ENCODE measurements around the gene HMX1.

Gene HMX1

GRCh38 chr4:8844976-8845690 lies 26.5 kb downstream of the HMX1 start:
- Mint-ChIP-seq H3K4me1 (no peaks in the 10 kb centered on the region), H3K9me3 (peaks cover 2% of the 10 kb centered on the region), H3K36me3 (no peaks in the 10 kb centered on the region), H3K4me3 (no peak overlapping the region), H3K27me3 (peaks cover 4% of the 10 kb centered on the region), H3K27ac (no peak overlapping the region)
- DNase-seq (ENCODE audit: low spot score in 2 of 2) (no peak), ATAC-seq (ENCODE audit: low read depth) (no peak)

DNA sequence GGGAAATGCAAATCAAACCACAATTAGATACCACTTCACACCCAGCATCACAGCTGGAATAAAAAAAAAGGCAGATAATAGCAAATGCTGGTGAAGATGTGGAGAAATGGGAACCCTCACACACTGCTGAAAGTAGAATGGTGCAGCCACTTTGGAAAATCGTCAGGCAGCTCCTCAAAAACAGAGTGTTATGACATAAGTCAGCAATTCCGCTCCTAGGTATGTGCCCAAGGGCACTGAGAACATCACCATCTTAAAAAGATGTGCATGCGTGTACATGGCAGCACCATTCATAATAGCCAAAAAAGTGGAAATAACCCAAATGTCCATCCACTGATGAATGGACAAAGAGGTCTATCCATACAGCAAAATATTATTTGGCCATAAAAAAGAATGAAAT lies 28.0 kb downstream of the HMX1 start:
- ATAC-seq (ENCODE audit: low read depth) (no peak), DNase-seq (ENCODE audit: low spot score in 2 of 2) (no peak)
- H3K4me1 Mint-ChIP-seq, result no peaks in the 10 kb centered on the region
- no peaks in the 10 kb centered on the region for H3K36me3 Mint-ChIP-seq
- no peak overlapping the region for H3K4me3 Mint-ChIP-seq
- no peak overlapping the region for H3K27ac Mint-ChIP-seq
- peaks cover 2% of the 10 kb centered on the region for H3K9me3 Mint-ChIP-seq
- peaks cover 7% of the 10 kb centered on the region for H3K27me3 Mint-ChIP-seq

DNA sequence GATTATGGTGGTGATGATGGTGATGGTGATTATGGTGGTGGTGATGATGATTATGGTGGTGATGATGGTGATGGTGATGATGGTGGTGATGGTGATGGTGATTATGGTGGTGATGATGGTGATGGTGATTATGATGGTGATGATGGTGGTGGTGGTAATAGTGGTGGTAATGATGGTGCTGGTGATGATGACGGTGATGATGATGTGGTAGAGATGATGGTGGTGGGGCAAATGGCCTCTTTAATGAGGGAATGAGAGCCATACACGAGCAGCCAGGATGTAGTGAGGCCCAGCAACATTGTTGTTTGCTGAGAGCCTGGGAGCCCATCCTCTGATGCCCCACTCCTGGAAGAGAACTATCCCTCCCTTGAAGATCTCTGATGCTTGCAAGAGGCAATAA lies 29.0 kb downstream of the HMX1 start:
- no peaks in the 10 kb centered on the region for H3K36me3 Mint-ChIP-seq
- H3K27me3 Mint-ChIP-seq, result peaks cover 7% of the 10 kb centered on the region
- no peak overlapping the region for H3K27ac Mint-ChIP-seq
- ATAC-seq (ENCODE audit: low read depth) (no peak), DNase-seq (ENCODE audit: low spot score in 2 of 2) (no peak)
- no peaks in the 10 kb centered on the region for H3K4me1 Mint-ChIP-seq
- peaks cover 2% of the 10 kb centered on the region for H3K9me3 Mint-ChIP-seq
- no peak overlapping the region for H3K4me3 Mint-ChIP-seq

- no peak for ATAC-seq (ENCODE audit: low read depth)
- H3K4me1 Mint-ChIP-seq, result no peaks in the 10 kb centered on the region
- peaks cover 7% of the 10 kb centered on the region for H3K27me3 Mint-ChIP-seq
- DNase-seq (ENCODE audit: low spot score in 2 of 2), result no peak
- H3K27ac Mint-ChIP-seq, result no peak overlapping the region
- no peak overlapping the region for H3K4me3 Mint-ChIP-seq
- H3K36me3 Mint-ChIP-seq, result no peaks in the 10 kb centered on the region
- peaks cover 2% of the 10 kb centered on the region for H3K9me3 Mint-ChIP-seq
Measured at GRCh38 chr4:8841678-8842268, 29.9 kb downstream of the HMX1 start.

DNA sequence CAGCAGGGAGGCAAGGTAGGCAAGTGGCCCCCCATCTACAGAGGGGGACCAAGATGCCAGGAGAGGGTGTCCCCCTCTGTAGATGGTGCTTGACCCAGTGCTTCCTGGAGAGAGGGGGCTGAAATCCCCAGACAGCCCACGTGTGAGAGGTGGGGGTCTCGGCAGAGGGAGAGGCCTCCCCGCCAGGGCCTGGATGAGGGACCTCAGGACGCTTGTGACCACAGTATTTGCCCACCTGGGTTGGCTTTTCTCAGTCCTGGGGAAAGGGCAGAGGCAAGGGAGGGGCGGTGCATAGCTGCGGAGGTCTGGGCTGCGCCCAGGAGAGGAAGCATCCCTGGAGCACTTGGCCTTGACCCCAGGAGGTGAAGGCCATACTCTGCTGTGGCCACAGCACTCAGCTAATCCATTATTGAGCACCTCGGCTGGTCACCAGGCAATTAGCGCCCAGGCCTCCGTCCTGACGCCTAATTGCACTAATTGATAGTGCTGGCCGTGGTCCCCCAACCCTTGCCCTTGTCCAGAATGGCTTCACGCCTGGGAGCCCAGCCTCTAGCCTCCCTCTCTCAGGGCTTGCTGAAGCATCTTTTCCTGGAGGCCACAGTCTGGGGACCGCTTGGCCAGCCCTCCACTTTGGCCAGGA lies 30.7 kb downstream of the HMX1 start:
- Mint-ChIP-seq H3K4me1 (no peaks in the 10 kb centered on the region), H3K4me3 (no peak overlapping the region), H3K9me3 (peaks cover 2% of the 10 kb centered on the region), H3K36me3 (no peaks in the 10 kb centered on the region), H3K27ac (no peak overlapping the region), H3K27me3 (peaks cover 3% of the 10 kb centered on the region)
- DNase-seq (ENCODE audit: low spot score in 2 of 2) (no peak), ATAC-seq (ENCODE audit: low read depth) (no peak)

DNA sequence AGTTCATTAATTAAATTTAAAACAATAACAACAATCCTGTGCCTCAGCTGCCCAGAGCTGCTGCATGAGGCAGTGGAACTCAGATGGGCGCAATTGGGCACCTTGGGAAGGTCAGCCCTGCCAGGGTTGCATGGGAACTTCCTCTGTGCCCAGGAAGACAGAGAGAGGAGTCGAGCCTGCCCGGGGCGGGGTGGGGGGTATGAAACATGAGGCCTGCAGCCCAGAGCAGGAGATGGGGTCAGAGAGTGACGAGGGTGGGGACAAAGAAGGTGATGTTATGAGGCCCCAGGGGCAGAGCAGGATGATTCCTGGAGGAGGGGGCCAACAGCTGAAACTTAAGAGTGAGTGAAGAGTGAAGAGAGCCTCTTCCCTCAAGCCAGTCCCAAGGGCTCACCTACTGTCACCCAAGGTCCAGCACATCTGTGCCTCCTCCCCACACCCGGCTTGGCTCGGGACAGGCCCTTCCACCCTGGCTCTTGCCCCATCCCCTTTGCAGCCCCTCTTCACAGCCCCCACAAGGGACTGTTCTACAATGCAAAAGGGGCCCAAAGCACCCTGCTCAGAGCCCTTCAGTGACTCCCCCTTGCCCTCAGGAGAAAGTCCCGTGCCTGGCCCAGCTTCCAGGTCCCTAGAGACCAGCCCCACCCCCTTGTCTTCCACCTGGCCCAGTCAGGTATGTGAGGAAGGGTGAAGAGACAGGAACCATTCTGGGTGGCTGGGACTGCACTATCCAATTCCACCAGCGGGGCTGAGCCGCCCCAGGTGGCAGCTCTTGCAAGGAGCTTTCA lies 31.4 kb downstream of the HMX1 start:
- Mint-ChIP-seq H3K27ac (no peak overlapping the region), H3K9me3 (peaks cover 2% of the 10 kb centered on the region), H3K4me3 (no peak overlapping the region), H3K4me1 (no peaks in the 10 kb centered on the region), H3K36me3 (no peaks in the 10 kb centered on the region), H3K27me3 (peaks cover 4% of the 10 kb centered on the region)
- no peak for ATAC-seq (ENCODE audit: low read depth)
- DNase-seq (ENCODE audit: low spot score in 2 of 2), result no peak

- peaks cover 3% of the 10 kb centered on the region for H3K9me3 Mint-ChIP-seq
- H3K27ac Mint-ChIP-seq, result no peak overlapping the region
- H3K36me3 Mint-ChIP-seq, result peaks cover 1% of the 10 kb centered on the region
- H3K27me3 Mint-ChIP-seq, result peaks cover 8% of the 10 kb centered on the region
- H3K4me1 Mint-ChIP-seq, result peaks cover 2% of the 10 kb centered on the region
- no peak for DNase-seq (ENCODE audit: low spot score in 2 of 2)
- H3K4me3 Mint-ChIP-seq, result no peak overlapping the region
- ATAC-seq (ENCODE audit: low read depth), result no peak
Measured at GRCh38 chr4:8838961-8839431, 32.6 kb downstream of the HMX1 start.

DNA sequence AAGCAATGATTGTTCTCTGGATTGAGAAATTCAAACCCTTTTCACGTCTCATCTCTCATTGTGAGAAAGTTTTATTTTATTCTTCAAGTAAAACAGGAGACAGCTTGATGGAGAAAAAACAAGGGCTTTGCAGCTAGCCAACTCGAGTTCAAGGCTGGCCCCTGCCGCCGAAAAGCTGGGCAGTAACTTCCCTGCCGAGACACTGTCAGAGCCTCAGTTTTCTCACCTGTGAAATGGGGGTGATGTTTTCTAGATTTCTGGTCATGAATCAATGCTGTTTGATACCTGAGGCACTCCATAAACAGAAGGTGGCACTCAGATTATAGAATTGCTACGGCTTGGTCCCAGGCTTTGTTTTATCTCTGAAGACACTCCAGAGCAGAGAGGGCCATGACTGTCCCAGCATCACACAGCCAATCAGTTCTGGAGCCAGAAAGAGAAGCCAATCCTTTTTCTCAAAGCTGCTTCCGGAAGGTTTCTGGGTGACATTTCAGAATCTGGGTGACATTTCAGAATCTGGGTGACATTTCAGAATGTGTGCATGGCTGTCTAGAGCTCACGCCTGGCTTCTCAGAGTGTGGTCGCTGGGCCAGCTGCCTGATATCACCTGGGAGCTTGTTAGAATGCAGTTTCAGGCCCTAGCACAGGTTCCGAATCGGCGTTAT lies 33.2 kb downstream of the HMX1 start:
- Mint-ChIP-seq H3K36me3 (peaks cover 1% of the 10 kb centered on the region), H3K27ac (no peak overlapping the region), H3K4me3 (no peak overlapping the region), H3K4me1 (peaks cover 2% of the 10 kb centered on the region), H3K27me3 (peaks cover 8% of the 10 kb centered on the region), H3K9me3 (peaks cover 3% of the 10 kb centered on the region)
- ATAC-seq (ENCODE audit: low read depth) (no peak), DNase-seq (ENCODE audit: low spot score in 2 of 2) (no peak)

DNA sequence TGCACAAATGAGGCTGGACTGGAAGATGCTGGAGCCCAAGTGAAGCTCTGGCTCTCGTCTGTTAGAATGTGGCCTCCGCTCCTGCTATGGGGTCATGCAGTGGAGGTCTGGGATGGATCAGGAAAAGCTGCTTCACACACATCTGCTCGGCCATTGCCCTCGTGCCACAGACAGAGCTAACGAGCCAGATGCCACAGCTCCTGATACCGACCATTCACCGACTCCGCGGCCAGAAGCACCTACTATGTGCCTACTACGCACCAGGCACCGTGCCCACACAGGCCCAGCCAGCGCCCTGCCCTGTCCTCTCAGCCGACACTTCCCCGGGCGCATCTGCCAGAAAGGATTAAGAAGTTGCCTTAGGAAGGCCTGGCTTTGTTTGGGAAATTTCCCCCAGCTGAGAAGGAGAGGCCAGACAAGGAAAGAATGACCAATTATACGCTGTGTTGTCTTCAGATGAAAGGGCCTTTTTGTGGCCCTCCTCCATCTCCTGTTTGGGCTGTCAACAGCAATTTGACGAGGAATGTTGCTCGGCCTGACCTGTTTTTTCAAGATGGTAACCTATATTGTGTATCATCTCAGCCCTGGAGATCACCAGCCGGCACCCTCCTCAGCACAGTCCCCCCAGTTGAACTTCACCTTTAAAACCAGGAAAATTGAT lies 34.3 kb downstream of the HMX1 start:
- ATAC-seq (ENCODE audit: low read depth) (no peak), DNase-seq (ENCODE audit: low spot score in 2 of 2) (no peak)
- no peak overlapping the region for H3K27ac Mint-ChIP-seq
- H3K4me1 Mint-ChIP-seq, result peaks cover 2% of the 10 kb centered on the region
- no peak overlapping the region for H3K4me3 Mint-ChIP-seq
- H3K36me3 Mint-ChIP-seq, result peaks cover 1% of the 10 kb centered on the region
- H3K27me3 Mint-ChIP-seq, result peaks cover 8% of the 10 kb centered on the region
- H3K9me3 Mint-ChIP-seq, result peaks cover 1% of the 10 kb centered on the region

- Mint-ChIP-seq H3K4me3 (no peak overlapping the region), H3K4me1 (peaks cover 2% of the 10 kb centered on the region), H3K27ac (no peak overlapping the region), H3K9me3 (peaks cover 1% of the 10 kb centered on the region), H3K27me3 (peaks cover 8% of the 10 kb centered on the region), H3K36me3 (peaks cover 1% of the 10 kb centered on the region)
- DNase-seq (ENCODE audit: low spot score in 2 of 2) (no peak), ATAC-seq (ENCODE audit: low read depth) (no peak)
Measured at GRCh38 chr4:8836664-8837171, 34.9 kb downstream of the HMX1 start.

DNA sequence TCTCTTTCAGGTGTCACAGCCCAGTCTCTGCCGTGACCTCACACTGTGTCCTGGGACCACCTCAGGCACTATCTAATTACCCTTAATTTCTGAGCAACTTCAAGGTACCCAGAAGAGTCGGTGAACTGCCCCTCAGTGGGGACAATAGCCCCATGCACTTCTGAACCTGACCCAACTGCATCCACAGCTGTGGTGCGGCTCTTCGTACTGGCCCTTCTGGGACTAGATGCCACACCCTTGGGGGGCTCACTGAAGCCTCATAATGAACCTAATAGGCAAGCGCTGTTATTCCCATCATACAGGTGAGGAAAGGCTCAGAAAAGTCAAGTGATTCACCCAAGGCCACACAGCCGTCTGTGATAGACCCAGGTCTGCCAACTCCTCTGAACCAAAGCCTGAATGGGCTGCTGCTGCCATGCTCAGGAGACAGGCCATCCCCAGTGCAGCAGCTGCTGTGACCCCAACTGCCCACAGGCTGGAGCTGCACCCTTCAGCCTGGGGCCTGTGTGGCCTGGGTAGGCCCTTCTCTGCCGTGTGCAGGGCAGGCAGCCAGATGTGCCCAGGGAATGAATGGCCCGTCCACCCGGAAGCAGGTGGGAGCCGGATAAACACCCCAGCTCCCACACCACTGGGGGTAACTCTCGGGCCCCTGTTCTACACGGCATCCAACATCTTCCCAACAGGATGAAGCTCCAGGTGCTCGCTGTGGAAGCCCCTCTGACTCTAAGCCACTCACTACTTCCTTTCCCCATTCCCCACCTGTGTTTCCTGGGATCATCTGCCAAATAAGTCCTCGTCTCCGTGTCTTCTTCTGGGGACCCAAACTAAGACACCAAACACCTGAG lies 35.9 kb downstream of the HMX1 start:
- Mint-ChIP-seq H3K27ac (no peak overlapping the region), H3K9me3 (peaks cover 2% of the 10 kb centered on the region), H3K36me3 (peaks cover 1% of the 10 kb centered on the region), H3K4me1 (peaks cover 2% of the 10 kb centered on the region), H3K4me3 (no peak overlapping the region), H3K27me3 (peaks cover 11% of the 10 kb centered on the region)
- ATAC-seq (ENCODE audit: low read depth) (no peak), DNase-seq (ENCODE audit: low spot score in 2 of 2) (no peak)

- Mint-ChIP-seq H3K4me3 (no peak overlapping the region), H3K27me3 (peaks cover 11% of the 10 kb centered on the region), H3K4me1 (peaks cover 2% of the 10 kb centered on the region), H3K9me3 (peaks cover 3% of the 10 kb centered on the region), H3K36me3 (peaks cover 1% of the 10 kb centered on the region), H3K27ac (no peak overlapping the region)
- DNase-seq (ENCODE audit: low spot score in 2 of 2) (no peak), ATAC-seq (ENCODE audit: low read depth) (no peak)
Measured at GRCh38 chr4:8834681-8835220, 36.9 kb downstream of the HMX1 start.
